ENCODE measurements around the gene GTF2F1.

GTF2F1 gene

GRCh38 chr19:6334490-6335285, 58.3 kb downstream of the GTF2F1 start:
- DNase-seq (ENCODE audit: extremely low read depth, low read depth): no peak
- H3K4me3 ChIP-seq (replicated peaks; ENCODE audit: low read depth, low read length): no peak overlapping the region
- no peak for TF ChIP-seq CTCF (IDR thresholded peaks at IDR 0.05; ENCODE audit: low read depth, low read length, missing control alignments)

DNA sequence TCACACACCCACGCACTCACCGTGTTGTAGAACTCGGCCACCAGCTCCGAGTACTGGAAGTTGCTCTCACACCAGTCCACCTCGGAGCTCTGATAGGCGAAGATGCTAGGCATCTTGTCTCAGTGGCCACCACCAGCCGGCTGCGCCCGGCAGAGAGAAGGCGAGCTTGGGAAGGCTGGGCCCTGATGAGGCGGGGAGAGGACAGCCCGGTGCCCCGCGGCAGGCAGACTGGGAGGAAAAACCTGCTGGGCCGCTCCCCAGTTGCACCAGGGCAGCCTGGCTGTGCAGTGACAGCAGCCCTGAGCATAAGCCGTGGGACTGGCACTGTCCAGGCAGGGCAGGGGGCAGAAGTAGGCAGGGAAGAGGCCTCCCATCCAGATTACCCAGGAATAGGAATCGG, 59.5 kb downstream of the GTF2F1 start, which contains the start of gene ACER1:
Gene ACER1 (minus strand): TSS at position 174 of the 400 bp plus-strand sequence. CDS start 61 bp downstream, at position 113.
- DNase-seq (ENCODE audit: extremely low read depth, low read depth): no peak
- TF ChIP-seq CTCF (IDR thresholded peaks at IDR 0.05; ENCODE audit: low read depth, low read length, missing control alignments): no peak
- H3K4me3 ChIP-seq (replicated peaks; ENCODE audit: low read depth, low read length): no peak within 1 kb of the TSS

Measured in HFF-Myc (cell line).